Esophagus (tissue), 2 donors: ENCODE data around the gene SHC2. TPM values are rescaled to one million over a fixed set of nuclear protein-coding genes. Genes with fewer than 3 reads are reported as not detected.
"Not testable (repeated sequence)": the region's sequence is repeated elsewhere in the genome, so short reads cannot be mapped to it uniquely, and the experiment has no call there.

Experiments
- H3K27ac ChIP-seq, 2 donors: one replicate each; pipeline ENCODE4 v1.5.1; 2013; ENCODE audit warnings: low read depth in 2 of 2, mild to moderate bottlenecking in 2 of 2, inconsistent platforms in 1 of 2, low read length in 1 of 2, moderate library complexity in 1 of 2
- H3K27me3 ChIP-seq, 2 donors: one replicate each; pipeline ENCODE4 v1.6.1; 2013; ENCODE audit warnings: low read length in 2 of 2, control low read depth in 1 of 2, mild to moderate bottlenecking in 1 of 2; ENCODE audit not compliant: insufficient read depth in 2 of 2, control insufficient read depth in 1 of 2
- H3K36me3 ChIP-seq, 2 donors: one replicate each; pipeline ENCODE4 v1.6.1; 2013; ENCODE audit warnings: low read length in 1 of 2; ENCODE audit not compliant: control insufficient read depth in 2 of 2, insufficient read depth in 2 of 2
- H3K4me1 ChIP-seq, 2 donors: one replicate each; pipeline ENCODE4 v1.6.1; 2013; ENCODE audit warnings: low read length in 1 of 2; ENCODE audit not compliant: control insufficient read depth in 2 of 2, insufficient read depth in 2 of 2
- H3K4me3 ChIP-seq, 2 donors: one replicate each; pipeline ENCODE4 v1.5.1; 2013; ENCODE audit warnings: low read length in 2 of 2, mild to moderate bottlenecking in 2 of 2, low read depth in 1 of 2, moderate library complexity in 1 of 2
- H3K9me3 ChIP-seq, 2 donors: one replicate each; pipeline ENCODE4 v1.6.1; 2013; ENCODE audit warnings: mild to moderate bottlenecking in 2 of 2, low read depth in 1 of 2, low read length in 1 of 2, moderate library complexity in 1 of 2; ENCODE audit not compliant: control insufficient read depth in 2 of 2, insufficient read depth in 1 of 2
- WGBS, 2 donors: extraction: QIAGEN DNeasy Blood & Tissue Kit; methylation state at CpG; one replicate each; pipeline ENCODE4 v1.1.7; 2013; 5-methylcytosine and 5-hydroxymethylcytosine counted together
- polyA plus RNA-seq, 2 donors: library from polyadenylated mRNA; stranded (reverse); fragments of 200-250 nt; gene quantifications; one replicate each; pipeline ENCODE4 v1.2.3, GENCODE V29; 2013
- donor health status: healthy with polysubstance abuse.
- donor health status: Bipolar disorder and iron deficiency.

Gene SHC2
- polyA plus RNA-seq, 2 donors: 3.0 to 5.3 TPM

- no peak overlapping the region for H3K4me3 ChIP-seq
- WGBS, 2 donors: 83 to 92% methylated on average over 19 to 21 of the region's 21 CpGs
- H3K4me1 ChIP-seq: no peaks in the 10 kb centered on the region
- no peaks in the 10 kb centered on the region for H3K36me3 ChIP-seq
- H3K27me3 ChIP-seq: no peaks in the 10 kb centered on the region
- H3K9me3 ChIP-seq: no peaks in the 10 kb centered on the region
- no peak overlapping the region for H3K27ac ChIP-seq
These were observed 73.1 kb downstream of the SHC2 start for GRCh38 chr19:387777-388176.

- H3K27me3 ChIP-seq, H3K27ac ChIP-seq, H3K36me3 ChIP-seq, H3K4me1 ChIP-seq, H3K4me3 ChIP-seq, H3K9me3 ChIP-seq: not testable (repeated sequence)
- WGBS, 2 donors: 33 to 35% methylated on average over 8 to 12 of the region's 22 CpGs
These were observed 74.1 kb downstream of the SHC2 start for GRCh38 chr19:386632-387301.

- H3K36me3 ChIP-seq, H3K4me1 ChIP-seq, H3K9me3 ChIP-seq, H3K27me3 ChIP-seq, H3K4me3 ChIP-seq, H3K27ac ChIP-seq: not testable (repeated sequence)
- 48 to 63% methylated on average over 8 of the region's 8 CpGs for WGBS, 2 donors
These were observed 74.6 kb downstream of the SHC2 start for GRCh38 chr19:386189-386588.

- no peaks in the 10 kb centered on the region for H3K4me1 ChIP-seq
- no peaks in the 10 kb centered on the region for H3K36me3 ChIP-seq
- WGBS, 2 donors: 69 to 71% methylated on average over 9 of the region's 9 CpGs
- no peaks in the 10 kb centered on the region for H3K27me3 ChIP-seq
- no peak overlapping the region for H3K27ac ChIP-seq
- H3K9me3 ChIP-seq: no peaks in the 10 kb centered on the region
- no peak overlapping the region for H3K4me3 ChIP-seq
These were observed 76.0 kb downstream of the SHC2 start for GRCh38 chr19:384799-385169.

GRCh38 chr19:383922-384798 lies 76.7 kb downstream of the SHC2 start:
- no peak overlapping the region for H3K4me3 ChIP-seq
- WGBS, 2 donors: 43 to 53% methylated on average over 40 to 44 of the region's 44 CpGs
- H3K9me3 ChIP-seq: no peaks in the 10 kb centered on the region
- no peaks in the 10 kb centered on the region for H3K4me1 ChIP-seq
- H3K27ac ChIP-seq: no peak overlapping the region
- no peaks in the 10 kb centered on the region for H3K27me3 ChIP-seq
- H3K36me3 ChIP-seq: no peaks in the 10 kb centered on the region

- Histone ChIP-seq H3K4me1 (no peaks in the 10 kb centered on the region), H3K27me3 (no peaks in the 10 kb centered on the region), H3K36me3 (no peaks in the 10 kb centered on the region), H3K27ac (no peak overlapping the region), H3K4me3 (no peak overlapping the region), H3K9me3 (no peaks in the 10 kb centered on the region)
- WGBS, 2 donors: 83 to 88% methylated on average over 19 of the region's 19 CpGs
These were observed 77.8 kb downstream of the SHC2 start for GRCh38 chr19:383040-383439.

GRCh38 chr19:382578-382977 lies 78.3 kb downstream of the SHC2 start:
- H3K4me1 ChIP-seq, H3K9me3 ChIP-seq, H3K36me3 ChIP-seq, H3K4me3 ChIP-seq, H3K27ac ChIP-seq, H3K27me3 ChIP-seq: not testable (repeated sequence)
- whole genome bisulfite sequencing, 2 donors: 53 to 57% methylated on average over 7 to 8 of the region's 9 CpGs

- H3K27ac ChIP-seq, H3K4me3 ChIP-seq, H3K4me1 ChIP-seq, H3K9me3 ChIP-seq, H3K27me3 ChIP-seq, H3K36me3 ChIP-seq: not testable (repeated sequence)
- 61 to 68% methylated on average over 11 of the region's 11 CpGs for WGBS, 2 donors
These were observed 78.9 kb downstream of the SHC2 start for GRCh38 chr19:381901-382300.

- not testable (repeated sequence) for H3K4me3 ChIP-seq, H3K9me3 ChIP-seq, H3K36me3 ChIP-seq, H3K27me3 ChIP-seq, H3K4me1 ChIP-seq, H3K27ac ChIP-seq
- WGBS, 2 donors: 68 to 70% methylated on average over 12 to 15 of the region's 17 CpGs
These were observed 80.1 kb downstream of the SHC2 start for GRCh38 chr19:380618-381219.
